GM12864 (cell line): ENCODE data around the gene BTBD9.

Source experiments
- DNase-seq: peaks from one replicate; pipeline ENCODE4 v3.0.0-alpha.2; 2011; ENCODE audit warnings: low read depth
- H3K4me3 ChIP-seq: 2 replicates; pipeline ENCODE4 v1.5.1; 2011; ENCODE audit warnings: mild to moderate bottlenecking, low read depth, low read length, control low read depth
- TF ChIP-seq, protein P1 (sequence below): IDR thresholded peaks from 2 replicates; pipeline ENCODE4 v1.5.1; 2011; ENCODE audit warnings: low read depth, mild to moderate bottlenecking, moderate library complexity, low read length, control low read depth, inconsistent platforms; ENCODE audit errors: missing control alignments

BTBD9 gene

DNA sequence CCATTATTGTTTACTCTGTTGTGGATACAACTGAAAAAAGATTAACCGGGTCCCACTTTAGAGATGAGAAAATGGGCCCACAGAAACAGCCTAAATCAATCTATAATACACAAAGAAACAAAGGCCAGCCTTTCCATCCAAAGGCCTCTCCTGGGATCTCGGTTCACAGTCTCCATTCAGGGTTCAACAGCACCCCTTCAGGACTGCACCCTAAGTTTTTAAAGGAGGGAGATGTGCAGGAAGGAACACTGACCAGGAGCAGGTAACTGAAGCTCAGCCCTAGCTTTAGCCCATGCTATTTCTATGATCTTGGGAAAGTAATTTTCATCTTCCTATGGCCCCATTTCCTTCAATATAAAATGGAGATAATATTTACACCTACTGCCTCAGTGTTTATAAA lies 147.7 kb downstream of the BTBD9 start:
- DNase-seq: no peak
- TF ChIP-seq, protein P1, sequence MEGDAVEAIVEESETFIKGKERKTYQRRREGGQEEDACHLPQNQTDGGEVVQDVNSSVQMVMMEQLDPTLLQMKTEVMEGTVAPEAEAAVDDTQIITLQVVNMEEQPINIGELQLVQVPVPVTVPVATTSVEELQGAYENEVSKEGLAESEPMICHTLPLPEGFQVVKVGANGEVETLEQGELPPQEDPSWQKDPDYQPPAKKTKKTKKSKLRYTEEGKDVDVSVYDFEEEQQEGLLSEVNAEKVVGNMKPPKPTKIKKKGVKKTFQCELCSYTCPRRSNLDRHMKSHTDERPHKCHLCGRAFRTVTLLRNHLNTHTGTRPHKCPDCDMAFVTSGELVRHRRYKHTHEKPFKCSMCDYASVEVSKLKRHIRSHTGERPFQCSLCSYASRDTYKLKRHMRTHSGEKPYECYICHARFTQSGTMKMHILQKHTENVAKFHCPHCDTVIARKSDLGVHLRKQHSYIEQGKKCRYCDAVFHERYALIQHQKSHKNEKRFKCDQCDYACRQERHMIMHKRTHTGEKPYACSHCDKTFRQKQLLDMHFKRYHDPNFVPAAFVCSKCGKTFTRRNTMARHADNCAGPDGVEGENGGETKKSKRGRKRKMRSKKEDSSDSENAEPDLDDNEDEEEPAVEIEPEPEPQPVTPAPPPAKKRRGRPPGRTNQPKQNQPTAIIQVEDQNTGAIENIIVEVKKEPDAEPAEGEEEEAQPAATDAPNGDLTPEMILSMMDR: no peak
- H3K4me3 ChIP-seq: no peak overlapping the region

DNA sequence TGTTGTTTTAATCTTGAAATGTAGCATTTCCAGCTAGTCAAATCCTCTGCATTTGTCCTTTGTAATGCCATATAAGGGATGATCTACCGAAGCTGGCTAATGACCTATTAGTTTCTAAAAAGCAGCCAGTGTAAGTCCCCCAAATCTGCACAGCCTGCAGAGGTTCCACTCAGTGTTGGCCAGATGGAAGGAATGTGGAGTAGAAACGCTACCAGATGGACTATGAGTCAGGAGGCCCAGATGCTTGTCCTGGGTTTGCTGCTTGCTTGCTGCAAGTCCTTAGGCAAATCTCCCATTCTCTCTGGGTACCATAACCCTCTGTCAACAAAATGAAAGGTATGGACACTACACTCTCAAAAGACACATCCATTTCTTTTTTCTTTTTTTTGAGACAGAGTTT lies 149.8 kb downstream of the BTBD9 start:
- no peak overlapping the region for H3K4me3 ChIP-seq
- DNase-seq: no peak
- TF ChIP-seq, protein P1: no peak

DNA sequence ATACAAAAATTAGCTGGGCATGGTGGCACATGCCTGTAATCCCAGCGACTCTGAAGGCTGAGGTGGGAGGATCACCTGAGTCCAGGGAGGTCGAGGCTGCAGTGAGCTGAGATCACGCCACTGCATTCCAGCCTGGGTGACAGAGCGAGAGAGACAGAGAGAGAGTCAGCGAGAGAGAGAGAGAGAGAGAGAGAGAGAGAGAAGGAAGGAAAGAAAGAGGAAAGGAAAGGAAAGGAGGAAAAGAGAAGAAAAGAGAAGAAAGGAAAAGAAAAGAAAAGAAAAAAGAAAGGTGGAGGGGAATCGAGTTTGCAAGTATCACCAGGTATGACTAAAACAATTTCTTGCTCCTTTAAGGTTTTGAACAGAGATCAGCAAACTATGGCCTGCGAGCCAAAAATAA lies 152.3 kb downstream of the BTBD9 start:
- TF ChIP-seq, protein P1: no peak
- DNase-seq: no peak

DNA sequence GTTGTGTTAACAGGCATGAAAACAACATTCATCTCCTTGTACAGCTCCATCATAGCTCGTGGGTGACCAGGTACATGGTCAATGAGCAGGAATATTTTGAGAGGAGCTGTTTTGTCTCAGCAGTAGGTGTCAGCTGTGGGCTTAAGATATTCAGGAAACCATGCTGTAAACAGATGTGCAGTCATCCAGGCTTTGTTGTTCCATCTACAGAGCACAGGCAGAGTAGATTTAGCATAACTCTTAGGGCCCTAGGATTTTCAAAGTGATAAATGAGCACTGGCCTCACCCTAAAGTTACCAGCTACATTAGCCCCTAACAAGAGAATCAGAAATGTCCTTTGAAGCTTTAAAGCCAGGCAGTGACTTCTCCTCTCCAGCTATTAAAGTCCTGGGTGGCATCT lies 154.2 kb downstream of the BTBD9 start:
- TF ChIP-seq, protein P1: no peak
- H3K4me3 ChIP-seq: no peak overlapping the region
- no peak for DNase-seq

More for the DNA sequence above, 152.3 kb downstream of the BTBD9 start:
- H3K4me3 ChIP-seq: no peak overlapping the region

DNA sequence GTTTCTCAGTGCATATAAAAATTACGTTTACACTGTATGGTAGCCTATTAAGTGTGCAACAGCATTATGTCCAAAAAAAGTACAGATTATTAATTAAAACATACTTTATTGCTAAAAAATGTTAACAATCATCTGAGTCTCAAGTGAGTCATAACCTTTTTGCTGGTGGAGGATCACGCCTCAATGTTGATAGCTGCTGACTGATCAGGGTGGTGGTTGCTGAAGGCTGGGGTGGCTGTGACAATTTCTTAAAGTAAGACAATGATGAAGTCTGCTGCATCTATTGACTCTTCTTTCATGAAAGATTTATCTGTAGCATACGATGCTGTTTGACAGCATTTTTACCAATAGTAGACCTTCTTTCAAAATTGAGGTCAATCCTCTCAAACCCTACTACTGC lies 155.1 kb downstream of the BTBD9 start:
- no peak overlapping the region for H3K4me3 ChIP-seq
- no peak for DNase-seq
- TF ChIP-seq, protein P1: no peak

DNA sequence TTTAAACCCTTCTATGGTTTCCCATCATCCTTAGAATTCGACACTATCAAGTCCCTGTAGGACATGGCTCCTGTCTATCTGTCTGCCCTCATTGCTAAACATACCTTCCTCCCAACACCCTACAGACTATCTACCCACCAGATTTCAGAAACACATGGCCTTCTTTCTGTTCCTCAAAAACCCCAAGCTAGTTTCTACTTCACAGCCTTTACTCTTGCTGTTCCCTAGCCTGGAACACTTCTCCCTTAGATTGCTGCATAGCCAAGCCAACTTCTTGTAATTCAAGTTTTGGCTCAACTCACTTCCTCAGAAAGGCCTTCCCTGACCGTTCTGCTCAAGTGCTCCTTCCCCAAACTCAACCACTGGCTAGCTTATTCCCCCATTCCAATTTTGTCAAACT lies 156.2 kb downstream of the BTBD9 start:
- no peak overlapping the region for H3K4me3 ChIP-seq
- peak; percentile 55 for DNase-seq
- TF ChIP-seq, protein P1: no peak

DNA sequence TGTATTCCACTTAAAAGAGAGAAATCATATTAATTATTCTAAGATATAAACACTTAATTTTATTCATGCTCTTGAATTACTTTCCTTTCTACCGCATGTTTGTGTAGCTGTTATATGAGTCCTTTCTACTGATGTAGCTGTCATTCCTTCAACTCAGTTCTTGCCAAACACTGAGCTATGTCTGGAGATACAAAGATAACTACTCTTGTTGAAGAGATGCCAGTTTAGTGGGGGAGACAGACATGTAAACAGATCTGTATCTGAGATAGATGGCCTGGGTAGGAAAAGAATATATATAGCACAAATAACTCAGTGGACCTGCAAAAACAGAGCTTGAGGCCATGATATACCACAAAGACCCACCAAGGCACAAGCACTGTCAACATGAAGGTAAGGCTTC lies 157.3 kb downstream of the BTBD9 start:
- no peak overlapping the region for H3K4me3 ChIP-seq
- TF ChIP-seq, protein P1: no peak
- no peak for DNase-seq
